Osteoblast (primary cell): ENCODE data around the gene ELL2. TPM values are rescaled to one million over a fixed set of nuclear protein-coding genes. Genes with fewer than 3 reads are reported as not detected.

Source experiments
- DNase-seq: peaks from one replicate; pipeline ENCODE4 v3.0.0; 2011; ENCODE audit warnings: low spot score, mixed read lengths; ENCODE audit not compliant: insufficient read length; ENCODE audit errors: missing footprints
- H2AFZ ChIP-seq: 2 replicates; pipeline ENCODE4 v1.6.0; 2011; ENCODE audit warnings: mild to moderate bottlenecking, low read length
- H3K27ac ChIP-seq: 2 replicates; pipeline ENCODE4 v1.5.1; 2011; ENCODE audit warnings: mild to moderate bottlenecking, low read depth, low read length, moderate library complexity
- H3K27me3 ChIP-seq: 2 replicates; pipeline ENCODE4 v1.6.0; 2012; ENCODE audit warnings: mild to moderate bottlenecking, control low read depth, inconsistent platforms, low read length, moderate library complexity; ENCODE audit not compliant: insufficient read depth
- H3K36me3 ChIP-seq: 2 replicates; pipeline ENCODE4 v1.5.1; 2011; ENCODE audit warnings: mild to moderate bottlenecking, low read length, control low read depth, moderate library complexity; ENCODE audit not compliant: insufficient read depth
- H3K4me1 ChIP-seq: 2 replicates; pipeline ENCODE4 v1.5.1; 2011; ENCODE audit warnings: mild to moderate bottlenecking, low read length, control low read depth, moderate library complexity; ENCODE audit not compliant: insufficient read depth
- H3K4me2 ChIP-seq: 2 replicates; pipeline ENCODE4 v1.6.0; 2011; ENCODE audit warnings: mild to moderate bottlenecking, low read length; ENCODE audit not compliant: insufficient read depth
- H3K4me3 ChIP-seq: fragments of 200-600 bp; sonication (generic); 3 replicates; pipeline ENCODE4 v1.5.1; 2012; ENCODE audit warnings: mild to moderate bottlenecking, low read length, inconsistent platforms; ENCODE audit not compliant: insufficient read depth
- H3K79me2 ChIP-seq: 2 replicates; pipeline ENCODE4 v1.6.0; 2012; ENCODE audit warnings: mild to moderate bottlenecking, low read length, control low read depth, inconsistent platforms; ENCODE audit not compliant: insufficient read depth
- H3K9me3 ChIP-seq: 2 replicates; pipeline ENCODE4 v1.5.1; 2011; ENCODE audit warnings: low read depth, low read length, control low read depth
- H4K20me1 ChIP-seq: 2 replicates; pipeline ENCODE4 v1.6.0; 2012; ENCODE audit warnings: mild to moderate bottlenecking, low read length, control low read depth; ENCODE audit not compliant: insufficient read depth
- total RNA-seq: library from RNA; depleted of rRNA; stranded (reverse); fragments of >200 nt; gene quantifications from 2 replicates; pipeline ENCODE4 v1.2.3, GENCODE V29; 2012
- TF ChIP-seq, protein P1 (sequence below): IDR thresholded peaks from 2 replicates; pipeline ENCODE4 v1.5.1; 2011; ENCODE audit warnings: mild to moderate bottlenecking, low read depth, low read length, moderate library complexity; ENCODE audit errors: extremely low read depth

The ELL2 gene
- total RNA-seq, 1 donor = 123 TPM

DNA sequence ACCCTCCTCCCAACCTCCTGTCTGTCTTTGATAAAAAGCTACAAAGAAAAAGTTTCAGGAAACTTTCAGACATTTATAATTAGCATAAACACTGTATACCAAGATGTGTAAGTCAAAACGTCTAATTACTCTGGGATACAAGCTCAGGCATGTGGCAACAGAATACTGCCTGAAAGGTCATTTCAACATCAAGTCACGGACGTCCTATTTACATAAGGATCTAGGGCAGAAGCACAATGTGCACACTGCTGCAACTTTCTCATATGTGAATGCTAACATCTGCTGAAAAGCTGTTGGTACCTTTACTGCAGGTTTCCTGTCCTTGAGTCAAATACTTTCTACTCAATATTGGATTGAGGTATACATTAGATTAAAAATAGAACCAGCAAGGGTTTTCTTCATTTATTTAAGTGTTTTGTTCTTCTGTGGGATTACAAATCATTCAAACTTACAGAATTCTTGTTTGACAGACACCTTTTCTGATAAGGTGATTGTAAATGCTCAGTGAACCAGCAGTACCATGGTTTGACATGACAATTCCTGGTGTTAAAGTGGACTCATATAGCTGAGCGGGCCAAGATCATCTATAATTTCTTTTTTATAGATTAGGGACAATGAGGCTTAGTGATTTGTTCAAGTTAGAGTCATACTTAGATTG, 36.8 kb downstream of the ELL2 start:
- peak overlapping the region; percentile 41 for H3K27ac ChIP-seq
- no peaks in the 10 kb centered on the region for H3K27me3 ChIP-seq
- H3K79me2 ChIP-seq = peaks cover 92% of the 10 kb centered on the region
- TF ChIP-seq, protein P1, sequence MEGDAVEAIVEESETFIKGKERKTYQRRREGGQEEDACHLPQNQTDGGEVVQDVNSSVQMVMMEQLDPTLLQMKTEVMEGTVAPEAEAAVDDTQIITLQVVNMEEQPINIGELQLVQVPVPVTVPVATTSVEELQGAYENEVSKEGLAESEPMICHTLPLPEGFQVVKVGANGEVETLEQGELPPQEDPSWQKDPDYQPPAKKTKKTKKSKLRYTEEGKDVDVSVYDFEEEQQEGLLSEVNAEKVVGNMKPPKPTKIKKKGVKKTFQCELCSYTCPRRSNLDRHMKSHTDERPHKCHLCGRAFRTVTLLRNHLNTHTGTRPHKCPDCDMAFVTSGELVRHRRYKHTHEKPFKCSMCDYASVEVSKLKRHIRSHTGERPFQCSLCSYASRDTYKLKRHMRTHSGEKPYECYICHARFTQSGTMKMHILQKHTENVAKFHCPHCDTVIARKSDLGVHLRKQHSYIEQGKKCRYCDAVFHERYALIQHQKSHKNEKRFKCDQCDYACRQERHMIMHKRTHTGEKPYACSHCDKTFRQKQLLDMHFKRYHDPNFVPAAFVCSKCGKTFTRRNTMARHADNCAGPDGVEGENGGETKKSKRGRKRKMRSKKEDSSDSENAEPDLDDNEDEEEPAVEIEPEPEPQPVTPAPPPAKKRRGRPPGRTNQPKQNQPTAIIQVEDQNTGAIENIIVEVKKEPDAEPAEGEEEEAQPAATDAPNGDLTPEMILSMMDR = no peak
- no peak for DNase-seq
- H2AFZ ChIP-seq = no peak overlapping the region
- H3K4me1 ChIP-seq = peaks cover 11% of the 10 kb centered on the region
- H3K9me3 ChIP-seq = no peaks in the 10 kb centered on the region
- peaks cover 17% of the 10 kb centered on the region for H3K36me3 ChIP-seq
- no peak overlapping the region for H3K4me2 ChIP-seq
- no peak overlapping the region for H3K4me3 ChIP-seq
- peaks cover 45% of the 10 kb centered on the region for H4K20me1 ChIP-seq

DNA sequence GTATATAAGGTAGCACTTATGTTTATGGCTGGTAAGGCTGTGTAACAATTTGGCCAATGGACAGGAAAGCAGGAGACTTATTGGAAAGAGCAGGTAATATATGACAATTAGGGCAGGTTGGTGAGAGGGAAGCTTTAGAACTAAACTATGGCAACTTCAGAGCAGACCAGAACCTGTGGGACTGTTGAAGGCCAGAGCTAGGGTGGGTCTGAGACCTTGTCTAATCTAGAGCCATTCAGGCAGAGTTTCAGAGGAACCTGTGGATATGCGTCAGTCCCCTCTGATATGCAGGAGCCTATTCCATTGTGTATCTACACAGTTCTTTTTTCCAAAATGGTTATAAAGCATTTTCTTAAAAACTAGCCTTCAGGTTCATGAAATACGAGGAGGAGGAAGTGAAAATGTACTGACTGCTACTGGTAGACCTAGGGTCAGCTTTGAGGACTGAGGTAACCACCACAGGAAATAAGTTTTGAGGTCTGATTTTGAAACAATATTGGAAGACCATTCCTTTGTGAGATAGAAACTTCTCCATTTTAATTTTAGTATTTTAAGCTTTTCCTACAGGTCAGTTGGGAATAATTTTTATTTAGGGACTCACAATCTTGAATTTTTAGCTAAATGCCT, 37.6 kb downstream of the ELL2 start:
- Histone ChIP-seq H3K36me3 (peaks cover 17% of the 10 kb centered on the region), H3K9me3 (no peaks in the 10 kb centered on the region), H3K4me1 (peaks cover 11% of the 10 kb centered on the region), H4K20me1 (peaks cover 50% of the 10 kb centered on the region), H3K27me3 (no peaks in the 10 kb centered on the region), H3K4me3 (no peak overlapping the region), H2AFZ (no peak overlapping the region), H3K79me2 (peaks cover 93% of the 10 kb centered on the region), H3K27ac (no peak overlapping the region), H3K4me2 (no peak overlapping the region)
- DNase-seq = no peak
- TF ChIP-seq, protein P1 = no peak

DNA sequence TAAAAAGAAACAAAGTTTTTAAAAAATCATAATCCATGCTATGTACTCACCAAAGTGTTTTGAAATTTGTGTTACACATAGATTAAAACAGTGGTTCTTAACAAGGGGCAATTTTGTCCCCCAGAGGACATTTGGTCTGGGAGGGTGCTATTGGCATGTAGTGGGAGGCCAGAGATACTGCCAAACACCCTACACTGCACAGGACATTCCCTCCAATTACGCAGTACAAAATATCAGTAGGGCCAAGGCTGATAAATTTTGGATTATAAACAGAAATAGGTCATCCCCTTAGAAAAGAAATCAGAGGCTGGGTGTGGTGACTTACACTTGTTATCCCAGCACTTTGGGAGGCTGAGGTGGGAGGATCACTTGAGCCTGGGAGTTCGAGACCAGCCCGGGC, 38.9 kb downstream of the ELL2 start:
- Histone ChIP-seq H3K27me3 (no peaks in the 10 kb centered on the region), H3K4me2 (no peak overlapping the region), H3K27ac (no peak overlapping the region), H3K9me3 (no peaks in the 10 kb centered on the region), H3K4me3 (no peak overlapping the region), H4K20me1 (peaks cover 60% of the 10 kb centered on the region), H2AFZ (no peak overlapping the region), H3K36me3 (peaks cover 21% of the 10 kb centered on the region), H3K79me2 (peaks cover 94% of the 10 kb centered on the region), H3K4me1 (peaks cover 11% of the 10 kb centered on the region)
- no peak for DNase-seq
- TF ChIP-seq, protein P1 = no peak

- Histone ChIP-seq H3K36me3 (peaks cover 28% of the 10 kb centered on the region), H3K4me2 (no peak overlapping the region), H3K4me3 (no peak overlapping the region), H3K9me3 (no peaks in the 10 kb centered on the region), H3K27me3 (no peaks in the 10 kb centered on the region), H3K27ac (no peak overlapping the region), H2AFZ (no peak overlapping the region), H3K4me1 (peaks cover 11% of the 10 kb centered on the region), H3K79me2 (peaks cover 98% of the 10 kb centered on the region), H4K20me1 (peaks cover 64% of the 10 kb centered on the region)
- DNase-seq = no peak
- TF ChIP-seq, protein P1 = no peak
Measured at GRCh38 chr5:95921501-95921900, 40.1 kb downstream of the ELL2 start.
